ENCODE results near the gene KRAS. TPM values are rescaled to one million over a fixed set of nuclear protein-coding genes. Genes with fewer than 3 reads are reported as not detected.

KRAS gene
- total and polyA plus RNA-seq, 2 of the 13 experiments (the other 11 are each of a cell fraction or from before 2014, with no cell fraction given), result 6.5 to 9.8 TPM

GRCh38 chr12:25257590-25258324, 7.0 kb upstream of the KRAS start (continued):
- TF ChIP-seq REPIN1 (CRISPR knock-in tag; IDR thresholded peaks at IDR 0.05; ENCODE audit: borderline replicate concordance, low read depth) (peak; percentile 20; the same call in 1 of the 2 replicates), ZNF609 (CRISPR knock-in tag; IDR thresholded peaks at IDR 0.05; ENCODE audit: borderline replicate concordance) (no peak), ZSCAN30 (CRISPR knock-in tag; IDR thresholded peaks at IDR 0.05) (no peak), SMAD3 (CRISPR knock-in tag; IDR thresholded peaks at IDR 0.05) (no peak), ZNF580 (CRISPR knock-in tag; IDR thresholded peaks at IDR 0.05; ENCODE audit: borderline replicate concordance, low read depth) (peak; percentile 24; the same call in 1 of the 2 replicates), TEAD3 (CRISPR knock-in tag; optimal IDR thresholded peaks at IDR 0.05; ENCODE audit: borderline replicate concordance) (peak; percentile 93), ETV6 (CRISPR knock-in tag; conservative IDR thresholded peaks at IDR 0.05) (no peak), EHMT2 (IDR thresholded peaks at IDR 0.05; ENCODE audit: borderline replicate concordance, low read depth, low read length) (0 out of 2 replicates have a peak, but pooled peaks have one; percentile 35), EED (CRISPR knock-in tag; IDR thresholded peaks at IDR 0.05) (no peak), POGZ (CRISPR knock-in tag; IDR thresholded peaks at IDR 0.05) (peak; percentile 53; the same call in 1 of the 2 replicates), ZBTB3 (CRISPR knock-in tag; IDR thresholded peaks at IDR 0.05; ENCODE audit: borderline replicate concordance, low read depth) (no peak), ZBTB20 (CRISPR knock-in tag; IDR thresholded peaks at IDR 0.05; ENCODE audit: borderline replicate concordance, low read depth) (0 out of 2 replicates have a peak, but pooled peaks have one; percentile 40), SOX13 (IDR thresholded peaks at IDR 0.05) (no peak), SOX13 (CRISPR knock-in tag; conservative IDR thresholded peaks at IDR 0.05 in 1 of 2, IDR thresholded peaks at IDR 0.05 in 1 of 2) (peak in 1 of 2 experiments; percentile 20; a peak in 1 of 4 replicates), RCOR2 (CRISPR knock-in tag; IDR thresholded peaks at IDR 0.05) (0 out of 2 replicates have a peak, but pooled peaks have one; percentile 31)
